Inflammatory macrophage treated with lipopolysaccharide for 1 hour (primary cell): ENCODE results near the gene CUL4A.

Source experiments
- DNase-seq, 2 donors: peaks; one replicate each; pipeline ENCODE4 v3.0.0-alpha.2; 2020 to 2022

The CUL4A gene

GRCh38 chr13:113182046-113182445, 27.4 kb upstream of the CUL4A start:
- no peak for DNase-seq

GRCh38 chr13:113183450-113184129, 25.8 kb upstream of the CUL4A start:
- DNase-seq: no peak

- no peak for DNase-seq
Measured at GRCh38 chr13:113184568-113185440, 24.6 kb upstream of the CUL4A start.

- no peak for DNase-seq
Measured at GRCh38 chr13:113186061-113186900, 23.1 kb upstream of the CUL4A start.

GRCh38 chr13:113187263-113187669, 22.1 kb upstream of the CUL4A start:
- peak; percentile 94 to 97 for DNase-seq

- no peak for DNase-seq
Measured at GRCh38 chr13:113187883-113188665, 21.3 kb upstream of the CUL4A start.

- no peak for DNase-seq
Measured at GRCh38 chr13:113190181-113190580, 19.2 kb upstream of the CUL4A start.

- DNase-seq: no peak
Measured at GRCh38 chr13:113192279-113192678, 17.1 kb upstream of the CUL4A start.

- no peak for DNase-seq
Measured at GRCh38 chr13:113192902-113193301, 16.5 kb upstream of the CUL4A start.

- DNase-seq: no peak
Measured at GRCh38 chr13:113195360-113195759, 14.1 kb upstream of the CUL4A start.

GRCh38 chr13:113196970-113197737, 12.3 kb upstream of the CUL4A start:
- no peak for DNase-seq

GRCh38 chr13:113201815-113202214, 7.6 kb upstream of the CUL4A start:
- peak; percentile 38 to 59 for DNase-seq

GRCh38 chr13:113202912-113203311, 6.5 kb upstream of the CUL4A start:
- peak; percentile 36 to 46 for DNase-seq

GRCh38 chr13:113203507-113204377, 5.7 kb upstream of the CUL4A start:
- no peak for DNase-seq

- no peak for DNase-seq
Measured at GRCh38 chr13:113204378-113204734, 5.1 kb upstream of the CUL4A start.

- DNase-seq: no peak
Measured at GRCh38 chr13:113205428-113205931, 3.9 kb upstream of the CUL4A start.

GRCh38 chr13:113207460-113207859, 2.0 kb upstream of the CUL4A start:
- DNase-seq: no peak

GRCh38 chr13:113207890-113208420, 1.5 kb upstream of the CUL4A start:
- DNase-seq: peak; percentile 21 to 25

- peak; percentile 74 to 94 for DNase-seq
Measured at GRCh38 chr13:113208421-113209335, 735 bp upstream of the CUL4A start, which contains the start of gene PCID2. PCID2 (minus strand) TSS chr13:113208669; CDS start chr13:113208634, 35 bp downstream.
